Right lung (tissue), 10 donors: ENCODE measurements around the gene NOB1. TPM values are rescaled to one million over a fixed set of nuclear protein-coding genes. Genes with fewer than 3 reads are reported as not detected.
"Not testable (repeated sequence)": the region's sequence is repeated elsewhere in the genome, so short reads cannot be mapped to it uniquely, and the experiment has no call there.

Source experiments
- DNase-seq, 2 donors: peaks; one replicate each; pipeline ENCODE4 v3.0.0-alpha.2; 2013
- long read RNA-seq, 8 donors: transcript quantifications; one replicate each; lab custom pipeline, GENCODE V29; 2026
- polyA plus RNA-seq, 5 donors: library from polyadenylated mRNA; unstranded; fragments of 120-200 nt; gene quantifications; one replicate each; pipeline versions ENCODE4 v1.2.1 to v1.2.3, GENCODE V29; 2013; ENCODE audit warnings: inconsistent platforms in 1 of 5, low replicate concordance in 1 of 5; ENCODE audit not compliant: insufficient read length in 5 of 5, insufficient read depth in 1 of 5

Gene NOB1
- 10 to 100 TPM; 62.0 to 75.9 (median 66.2) TPM for polyA plus RNA-seq
- long read RNA-seq, donor 1, transcript NOB1-201 (9 exons, 1,734 nt) = major isoform, 25 of 38 reads
- long read RNA-seq, donor 1, partial matches to known transcripts = 11 of 38 reads
- long read RNA-seq, donor 1, other reads (novel, unspliced or antisense) = 0 of 38 reads
- long read RNA-seq, donor 2, transcript NOB1-201 (9 exons, 1,734 nt) = major isoform, 20 of 20 reads
- long read RNA-seq, donor 2, partial matches to known transcripts = 0 of 20 reads
- long read RNA-seq, donor 2, other reads (novel, unspliced or antisense) = 0 of 20 reads
- long read RNA-seq, donor 3, transcript NOB1-201 (9 exons, 1,734 nt) = major isoform, 18 of 29 reads
- long read RNA-seq, donor 3, partial matches to known transcripts = 11 of 29 reads
- long read RNA-seq, donor 3, other reads (novel, unspliced or antisense) = 0 of 29 reads
- long read RNA-seq, donor 4, transcript NOB1-201 (9 exons, 1,734 nt) = major isoform, 10 of 10 reads
- long read RNA-seq, donor 4, partial matches to known transcripts = 0 of 10 reads
- long read RNA-seq, donor 4, other reads (novel, unspliced or antisense) = 0 of 10 reads
- long read RNA-seq, donor 5, transcript NOB1-201 (9 exons, 1,734 nt) = major isoform, 32 of 55 reads
- long read RNA-seq, donor 5, partial matches to known transcripts = 21 of 55 reads
- long read RNA-seq, donor 5, other reads (novel, unspliced or antisense) = 0 of 55 reads
- long read RNA-seq, donor 6, transcript NOB1-201 (9 exons, 1,734 nt) = major isoform, 20 of 33 reads
- long read RNA-seq, donor 6, partial matches to known transcripts = 10 of 33 reads
- long read RNA-seq, donor 6, other reads (novel, unspliced or antisense) = 0 of 33 reads
- long read RNA-seq, donor 7, transcript NOB1-201 (9 exons, 1,734 nt) = major isoform, 12 of 19 reads
- long read RNA-seq, donor 7, partial matches to known transcripts = 7 of 19 reads
- long read RNA-seq, donor 7, other reads (novel, unspliced or antisense) = 0 of 19 reads
- long read RNA-seq, donor 8, partial matches to known transcripts = 0 of 4 reads
- long read RNA-seq, donor 8, other reads (novel, unspliced or antisense) = 0 of 4 reads

DNA sequence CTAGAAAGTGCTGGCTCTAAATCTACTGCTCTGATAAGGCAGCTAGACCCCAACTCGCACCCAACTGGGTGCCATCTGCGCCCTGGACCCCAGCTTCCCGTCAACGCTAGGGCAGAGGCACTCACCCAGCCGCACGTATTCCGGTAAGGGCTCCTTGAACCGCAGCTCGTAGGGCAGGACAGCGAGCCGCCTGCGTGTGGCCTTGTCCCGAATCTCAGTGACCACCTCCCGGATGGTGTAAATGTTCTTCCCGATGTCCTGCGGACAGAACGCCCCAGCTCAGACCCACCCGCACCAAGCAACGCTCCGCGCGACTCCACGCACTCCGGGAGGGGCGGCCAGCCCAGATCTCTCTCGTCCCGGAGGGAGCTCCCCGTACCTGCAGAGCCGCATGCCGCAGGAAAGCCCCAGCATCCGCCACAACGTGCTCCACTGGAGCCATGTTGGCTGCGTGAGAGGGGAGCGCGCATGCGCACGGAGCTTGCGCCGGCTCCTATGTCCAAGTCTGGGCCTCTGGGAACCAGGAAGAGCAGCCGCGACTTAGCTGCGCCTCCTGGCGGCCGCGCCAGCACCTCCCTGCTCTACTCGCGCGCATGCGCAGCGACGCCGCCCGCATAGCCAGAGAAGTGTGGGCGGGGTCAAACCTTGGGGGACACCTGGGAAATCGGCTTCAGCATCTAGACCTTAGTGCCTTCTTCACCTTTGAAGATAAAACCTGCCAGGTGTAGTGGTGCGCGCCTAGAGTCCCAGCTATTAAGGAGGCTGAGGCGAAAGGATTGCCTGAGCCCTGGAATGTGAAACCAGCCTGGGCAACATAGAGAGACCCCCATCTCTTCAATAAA, at the start of gene NOB1:
Gene NOB1 (minus strand): TSS at position 458 of the 842 bp plus-strand sequence. CDS start 16 bp downstream, at position 442.
- DNase-seq = peak; percentile 97 to 98

DNA sequence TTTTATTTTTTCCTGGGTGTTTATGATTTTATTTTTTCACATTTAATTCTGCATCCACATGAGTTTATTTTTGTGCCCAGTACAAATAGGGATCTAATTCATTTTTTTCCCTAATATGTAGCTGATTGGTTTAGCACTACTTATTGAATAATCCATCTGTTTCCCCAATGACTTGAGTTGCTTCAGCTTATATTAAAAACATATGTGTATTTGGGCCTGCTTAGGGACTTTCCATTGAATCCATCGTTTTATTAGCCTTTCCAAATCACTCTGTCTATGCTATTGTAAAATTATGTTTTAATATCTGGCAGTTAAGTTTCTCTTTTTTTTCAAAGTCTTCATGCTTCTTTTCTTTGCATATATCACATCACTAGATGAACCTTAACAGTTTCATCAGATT, 49.6 kb upstream of the NOB1 start:
- DNase-seq = no peak

DNA sequence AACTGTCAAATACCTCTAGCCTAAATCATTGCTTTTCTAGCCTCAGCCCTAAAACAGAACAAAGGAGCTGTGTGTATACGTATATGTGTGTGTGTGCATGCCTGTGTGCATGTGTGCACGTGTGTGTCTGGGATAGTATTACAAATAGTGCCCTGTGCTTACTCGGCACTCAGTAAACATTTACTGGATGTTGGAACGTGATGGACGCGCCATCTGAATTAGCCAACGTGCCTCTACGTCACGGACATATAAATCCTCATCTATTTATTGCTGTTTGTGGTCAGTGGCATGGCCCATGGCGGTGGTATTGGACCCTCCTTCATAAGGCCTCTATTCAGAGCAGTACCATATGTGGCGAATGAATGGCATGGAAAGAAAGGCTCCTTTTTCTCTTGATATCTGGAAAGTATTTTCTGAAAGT, 44.9 kb upstream of the NOB1 start:
- no peak for DNase-seq

DNA sequence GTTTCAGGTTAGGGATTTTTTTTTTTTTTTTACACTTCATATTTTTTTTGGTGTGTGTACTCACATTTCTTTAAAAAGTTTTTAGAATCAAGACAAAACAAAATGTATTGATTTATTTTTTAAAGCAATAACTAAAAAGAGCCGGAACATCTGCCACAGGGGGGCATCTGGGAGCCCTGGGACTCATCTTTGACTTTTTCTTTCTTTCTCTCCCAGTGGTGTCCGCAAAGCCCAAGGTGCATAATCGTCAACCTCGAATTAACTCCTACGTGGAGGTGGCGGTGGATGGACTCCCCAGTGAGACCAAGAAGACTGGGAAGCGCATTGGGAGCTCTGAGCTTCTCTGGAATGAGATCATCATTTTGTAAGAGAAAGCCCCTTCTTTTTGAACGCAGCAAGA, 43.7 kb upstream of the NOB1 start:
- DNase-seq = no peak

DNA sequence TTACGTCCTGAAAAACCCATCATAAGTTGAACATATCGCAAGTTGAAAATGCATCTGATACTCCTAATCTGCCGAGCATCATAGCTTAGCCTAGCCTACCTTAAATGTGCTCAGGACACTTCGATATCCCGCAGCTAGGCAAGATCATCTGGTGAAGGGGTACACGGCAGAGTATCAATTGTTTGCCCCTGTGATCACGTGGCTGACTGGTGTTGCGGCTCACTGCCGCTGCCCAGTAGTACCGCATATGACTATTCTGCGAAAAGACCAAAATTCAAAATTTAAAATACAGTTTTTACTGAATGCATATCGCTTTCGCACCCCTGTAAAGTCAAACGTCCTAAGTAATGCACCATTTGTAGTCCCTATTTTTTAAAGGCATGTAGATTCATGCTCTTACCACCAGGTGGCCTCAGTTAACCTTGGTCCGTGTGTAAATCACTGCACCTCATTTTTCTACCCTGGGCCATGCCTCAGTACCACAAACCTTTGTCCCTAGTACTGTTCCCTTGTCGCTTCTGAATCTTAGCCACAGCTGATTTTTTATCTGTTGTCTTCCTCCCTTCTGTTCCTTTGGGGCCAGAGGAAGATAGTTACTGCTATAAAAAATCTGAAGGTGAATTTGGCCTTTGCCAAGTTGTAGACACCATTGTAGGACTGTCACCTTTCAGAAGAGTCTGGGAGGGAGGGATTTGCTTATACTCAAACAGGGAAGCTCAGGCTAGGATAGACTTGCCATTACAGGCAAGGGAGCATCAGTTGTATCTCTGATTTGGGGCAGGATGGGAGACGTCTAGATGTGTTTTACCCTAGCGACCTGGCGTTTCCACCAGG, 41.8 kb upstream of the NOB1 start:
- peak; percentile 57 to 68 for DNase-seq

DNA sequence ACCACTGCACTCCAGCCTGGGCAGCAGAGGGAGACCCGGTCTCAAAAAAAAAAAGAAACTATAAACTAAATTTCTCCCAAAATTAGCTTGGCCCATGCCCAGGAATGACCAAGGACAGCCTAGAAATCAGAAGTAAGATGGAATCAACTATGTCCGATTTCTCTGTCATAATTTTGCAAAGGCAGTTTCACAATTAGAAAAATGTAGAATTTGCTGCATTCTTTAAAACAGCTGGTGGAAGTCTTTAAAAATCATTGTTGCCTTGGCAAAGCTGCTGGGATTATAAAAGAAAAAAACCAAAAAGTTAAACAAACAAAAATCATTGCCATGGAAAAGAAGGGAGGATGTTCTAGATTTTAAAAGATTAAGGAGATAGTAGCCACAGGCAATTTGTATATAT, 39.8 kb upstream of the NOB1 start:
- peak in 1 of 2 donors; percentile 25 for DNase-seq

DNA sequence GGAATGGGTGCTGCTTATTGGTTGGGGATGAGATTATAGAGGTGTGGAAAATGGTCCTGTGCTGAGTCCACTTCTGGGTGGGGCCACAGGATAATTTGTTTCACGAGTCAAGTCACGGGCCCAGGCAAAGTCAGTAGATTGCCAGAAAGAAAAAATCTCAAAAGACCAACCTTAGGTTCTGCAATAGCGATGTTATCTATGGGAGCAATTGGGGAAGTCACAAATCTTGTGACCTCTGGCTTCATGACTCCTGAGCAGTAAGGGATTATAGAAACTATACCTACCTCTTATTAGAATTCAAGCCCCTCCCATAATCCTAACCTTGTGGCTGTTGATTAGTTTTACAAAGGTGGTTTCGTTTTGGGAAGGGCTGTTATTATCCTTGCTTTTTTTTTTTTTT, 38.8 kb upstream of the NOB1 start:
- no peak for DNase-seq

DNA sequence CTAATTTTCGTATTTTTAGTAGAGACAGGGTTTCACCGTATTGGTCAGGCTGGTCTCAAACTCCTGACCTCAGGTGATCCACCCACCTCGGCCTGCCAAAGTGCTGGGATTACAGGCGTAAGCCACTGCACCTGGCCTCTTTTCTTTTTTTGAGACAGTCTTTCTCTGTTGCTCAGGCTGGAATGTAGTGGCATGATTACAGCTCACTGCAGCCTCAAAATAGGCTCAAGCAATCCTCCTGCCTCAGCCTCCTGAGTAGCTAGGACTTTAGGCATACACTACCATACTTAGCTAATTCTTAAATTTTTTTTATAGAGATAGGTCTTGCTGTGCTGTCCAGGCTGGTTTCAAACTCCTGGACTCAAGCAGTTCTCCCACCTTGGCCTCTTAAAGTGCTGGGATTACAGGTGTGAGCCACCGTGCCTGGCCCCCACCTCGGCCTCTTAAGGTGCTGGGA, 36.7 kb upstream of the NOB1 start:
- DNase-seq = not testable (repeated sequence)

DNA sequence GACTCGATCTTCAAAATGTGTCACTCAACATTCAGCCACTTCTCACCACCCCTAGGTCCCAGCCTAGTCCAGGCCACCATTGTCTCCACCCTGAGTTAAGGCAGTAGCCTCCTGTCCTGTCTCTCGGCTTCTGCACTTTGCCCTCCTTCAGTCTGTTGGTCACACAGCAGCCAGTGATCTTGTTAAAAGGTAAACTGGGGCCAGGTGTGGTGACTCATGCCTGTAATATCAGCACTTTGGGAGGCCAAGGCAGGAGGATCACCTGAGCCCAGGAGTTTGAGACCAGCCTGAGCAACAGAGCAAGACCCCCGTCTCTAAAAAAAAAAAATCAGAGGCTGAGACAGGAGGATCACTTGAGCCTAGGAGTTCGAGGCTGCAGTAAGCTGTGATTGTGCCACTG, 33.2 kb upstream of the NOB1 start:
- no peak for DNase-seq

DNA sequence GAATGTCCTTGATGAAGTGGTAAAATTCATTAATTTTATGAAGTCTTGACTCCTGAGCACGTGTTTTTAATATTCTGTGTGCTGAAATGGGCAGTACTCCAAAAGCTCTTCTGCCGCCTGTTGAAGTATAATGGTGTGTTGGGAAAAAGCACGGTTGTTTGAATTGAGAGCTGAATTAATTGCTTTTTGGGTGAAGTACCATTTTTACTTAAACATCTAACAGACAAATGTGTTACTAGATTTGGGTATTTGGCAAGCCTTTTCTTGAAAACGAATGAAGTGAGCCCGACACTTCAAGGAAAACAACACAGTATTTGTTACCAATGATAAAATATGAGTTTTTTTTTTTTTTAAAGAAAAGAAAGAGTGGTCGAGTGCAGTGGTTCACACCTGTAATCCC, 29.9 kb upstream of the NOB1 start:
- DNase-seq = no peak

DNA sequence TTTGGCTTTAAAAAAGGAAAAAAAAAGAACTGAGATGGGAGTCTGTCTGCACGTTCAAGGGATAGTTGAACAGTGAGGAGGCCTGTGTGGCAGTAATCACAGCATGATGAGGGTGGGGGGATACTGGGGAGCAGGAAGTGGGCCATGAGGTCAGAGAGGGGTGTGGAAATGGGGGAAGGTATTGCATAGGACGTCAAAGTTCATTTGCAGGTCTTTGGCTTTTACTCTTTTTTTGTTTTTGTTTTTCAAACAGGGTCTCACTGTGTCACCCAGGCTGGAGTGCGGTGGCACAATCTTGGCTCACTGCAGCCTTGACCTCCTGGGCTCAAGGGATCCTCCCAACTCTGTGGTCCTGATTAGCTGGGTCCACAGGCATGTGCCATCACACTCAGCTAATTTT, 26.4 kb upstream of the NOB1 start:
- no peak for DNase-seq

DNA sequence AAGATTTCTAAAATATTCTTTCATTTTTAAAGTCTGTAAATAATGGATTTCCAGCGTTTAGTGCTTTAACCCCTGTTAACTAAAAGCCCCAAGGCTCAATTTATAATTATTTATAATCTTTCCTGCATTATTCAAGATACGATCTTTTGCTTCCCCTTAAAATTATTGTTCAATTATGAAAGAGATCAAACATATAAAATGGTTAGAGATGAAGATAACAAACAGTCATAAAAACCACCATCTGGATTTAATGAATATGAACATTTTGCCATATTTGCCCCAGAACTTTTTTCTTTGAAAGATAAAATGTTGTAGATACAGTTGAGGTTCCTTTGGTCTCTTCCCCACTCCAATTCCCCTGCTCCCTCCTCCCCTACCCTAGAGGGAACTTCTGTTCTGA, 25.0 kb upstream of the NOB1 start:
- no peak for DNase-seq

DNA sequence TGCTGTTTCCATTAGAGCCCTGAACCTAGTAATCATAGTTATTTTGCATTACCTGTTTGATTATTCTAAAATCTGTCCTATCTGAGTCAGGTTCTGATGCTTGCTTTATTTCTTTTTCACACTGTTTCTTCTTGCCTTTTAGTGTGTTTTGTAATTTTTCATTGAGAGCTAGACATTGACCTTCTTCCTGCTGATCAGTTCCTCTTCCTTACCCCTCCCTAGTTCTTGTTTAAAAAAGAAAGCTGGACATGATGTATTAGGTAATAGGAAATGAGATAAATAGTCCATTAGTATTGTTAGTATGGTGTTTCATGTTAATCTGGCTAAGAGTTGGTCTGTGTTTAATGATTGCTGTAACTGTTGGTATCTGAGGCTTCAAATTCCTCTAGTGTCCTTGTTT, 20.8 kb upstream of the NOB1 start:
- DNase-seq = no peak

DNA sequence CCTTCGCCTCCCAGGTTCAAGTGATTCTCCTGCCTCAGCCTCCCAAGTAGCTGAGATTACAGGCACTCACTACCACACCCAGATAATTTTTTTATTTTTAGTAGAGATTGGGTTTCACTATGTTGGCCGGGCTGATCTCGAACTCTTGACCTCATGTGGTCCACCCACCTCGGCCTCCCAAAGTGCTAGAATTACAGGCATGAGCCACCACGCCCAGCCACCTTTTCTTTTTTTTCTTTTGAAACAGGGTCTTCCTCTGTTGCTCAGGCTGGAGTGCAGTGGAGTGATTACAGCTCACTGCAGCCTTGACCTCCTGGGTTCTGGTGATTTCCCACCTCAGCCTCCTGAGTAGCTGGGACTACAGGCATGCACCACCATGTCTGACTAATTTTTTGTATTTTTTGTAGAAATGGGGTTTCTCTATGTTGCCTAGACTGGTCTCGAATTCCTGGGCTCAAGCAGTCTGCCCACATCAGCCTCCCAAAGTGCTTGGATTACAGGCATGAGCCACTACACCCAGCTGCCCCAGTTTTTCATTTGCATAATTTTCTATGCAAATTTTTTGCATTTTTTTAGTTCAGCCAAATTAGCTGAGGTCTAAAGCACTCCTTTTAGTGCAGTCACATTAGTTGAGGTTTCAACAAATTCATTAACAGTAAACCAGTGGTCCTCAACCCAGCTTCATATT, 18.7 kb upstream of the NOB1 start:
- DNase-seq = no peak

DNA sequence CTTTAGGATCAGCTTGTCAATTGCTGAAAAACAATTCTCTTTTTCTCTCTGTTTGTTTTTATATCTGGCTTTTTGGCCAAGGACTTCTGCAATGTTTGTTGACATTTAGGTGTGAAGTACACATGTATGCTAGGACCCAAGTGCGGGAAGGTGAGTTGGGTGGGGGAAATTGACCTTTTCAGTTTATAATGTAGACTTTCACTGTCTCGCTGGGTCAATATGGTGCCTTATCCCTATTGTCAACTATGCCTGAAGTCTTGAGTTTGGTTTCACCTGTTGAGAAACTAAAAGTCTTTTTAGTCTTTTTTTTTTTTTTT, 16.9 kb upstream of the NOB1 start:
- no peak for DNase-seq

DNA sequence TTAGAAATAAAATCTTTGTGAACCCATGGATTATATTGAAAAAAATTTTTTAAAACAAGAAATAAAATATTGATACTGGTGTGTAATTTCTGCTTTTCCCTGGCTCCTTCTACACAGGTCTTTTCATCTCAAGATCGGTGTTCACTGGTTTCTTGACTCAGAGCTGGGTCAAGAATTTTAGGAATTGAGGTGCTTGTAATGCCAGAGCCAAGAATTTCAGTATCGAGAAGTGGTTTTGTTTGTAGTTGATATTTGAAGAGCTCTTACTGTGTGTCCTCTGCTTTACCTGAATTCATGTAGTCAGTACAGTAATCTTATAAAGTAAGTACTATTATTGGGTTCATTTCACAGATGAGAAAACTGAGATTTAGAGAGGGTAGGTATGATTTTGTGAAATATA, 14.7 kb upstream of the NOB1 start:
- DNase-seq = no peak

DNA sequence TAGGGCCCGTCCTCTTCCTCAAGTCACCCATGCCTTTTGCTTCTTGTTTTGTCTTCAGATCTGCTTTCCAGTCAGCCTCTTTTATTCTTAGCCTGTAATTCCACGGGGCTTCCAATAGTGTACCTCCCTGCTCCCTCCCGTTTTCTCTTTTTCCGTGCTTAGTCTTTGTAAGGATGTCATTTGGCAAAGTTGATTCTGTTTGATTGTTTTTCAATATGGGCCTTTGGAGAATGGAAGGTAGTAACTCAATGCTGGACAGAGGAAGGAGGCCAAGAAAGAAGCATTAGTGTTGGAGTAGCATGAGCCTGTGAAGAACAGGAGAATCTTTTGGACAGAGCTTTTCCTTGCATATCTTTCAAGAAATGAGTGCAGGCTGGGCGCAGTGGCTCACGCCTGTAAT, 13.9 kb upstream of the NOB1 start:
- DNase-seq = no peak

DNA sequence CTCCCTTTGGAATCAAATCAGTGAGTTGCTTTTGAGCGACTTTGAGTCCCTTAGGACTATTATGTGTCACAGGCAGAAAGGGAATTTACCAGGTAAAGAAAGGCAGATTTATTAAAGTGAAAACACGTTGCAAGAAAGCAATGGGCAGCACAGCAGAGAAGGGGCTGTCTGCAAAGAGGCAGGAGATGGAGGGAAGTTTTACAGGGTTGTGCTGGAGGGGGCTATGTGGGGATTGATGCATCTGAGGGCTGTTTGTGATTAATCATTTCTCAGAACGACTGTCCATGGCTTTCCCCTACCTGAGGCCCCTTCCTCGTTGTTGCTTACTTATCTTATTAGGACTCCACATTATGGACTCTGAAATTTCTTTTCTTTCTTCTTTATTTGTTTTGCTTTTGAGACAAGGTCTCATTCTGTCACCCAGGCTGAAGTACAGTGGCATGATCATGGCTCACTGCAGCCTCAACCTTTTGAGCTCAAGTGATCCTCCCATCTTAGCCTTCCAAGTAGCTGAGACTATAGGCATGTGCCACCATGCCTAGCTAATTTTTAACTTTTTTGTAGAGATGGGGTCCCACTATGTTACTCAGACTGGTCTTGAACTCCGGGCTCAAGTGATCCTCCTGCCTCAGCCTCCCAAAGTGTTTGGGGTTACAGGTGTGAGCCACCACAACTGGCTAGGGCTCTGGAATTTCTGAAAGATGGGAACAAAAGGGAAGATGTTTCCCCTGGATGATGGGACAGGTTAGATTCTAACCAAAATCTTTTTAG, 12.9 kb upstream of the NOB1 start:
- DNase-seq = no peak

DNA sequence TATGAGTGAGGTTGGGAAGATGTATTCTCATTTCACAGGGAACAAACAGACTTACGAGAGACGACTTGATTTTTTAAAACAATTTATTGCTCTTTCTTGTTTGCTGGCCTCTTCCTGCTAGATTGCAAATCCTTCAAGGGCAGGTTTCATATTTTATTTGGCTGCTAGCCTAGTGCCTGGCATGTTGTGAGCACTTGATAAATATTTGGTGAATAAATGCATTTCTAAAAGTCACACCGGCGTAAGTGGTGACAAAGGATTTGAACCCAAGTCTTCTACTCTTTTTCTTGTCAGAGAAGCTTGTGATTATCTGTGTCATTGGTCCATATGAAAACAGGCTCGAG, 8.8 kb upstream of the NOB1 start:
- DNase-seq = no peak
